HG03457 (cell line): ENCODE results near the gene VIM.
"Not testable (repeated sequence)": the region's sequence is repeated elsewhere in the genome, so short reads cannot be mapped to it uniquely, and the experiment has no call there.

Experiments
- ATAC-seq: cut with Tn5 transposase; IDR thresholded peaks from one replicate; pipeline ENCODE4 v1.9.1; 2021; ENCODE audit warnings: moderate number of reproducible peaks; ENCODE audit not compliant: unreplicated experiment

Gene VIM

GRCh38 chr10:17231788-17232187 lies 3.7 kb downstream of the VIM start:
- ATAC-seq, result no peak

DNA sequence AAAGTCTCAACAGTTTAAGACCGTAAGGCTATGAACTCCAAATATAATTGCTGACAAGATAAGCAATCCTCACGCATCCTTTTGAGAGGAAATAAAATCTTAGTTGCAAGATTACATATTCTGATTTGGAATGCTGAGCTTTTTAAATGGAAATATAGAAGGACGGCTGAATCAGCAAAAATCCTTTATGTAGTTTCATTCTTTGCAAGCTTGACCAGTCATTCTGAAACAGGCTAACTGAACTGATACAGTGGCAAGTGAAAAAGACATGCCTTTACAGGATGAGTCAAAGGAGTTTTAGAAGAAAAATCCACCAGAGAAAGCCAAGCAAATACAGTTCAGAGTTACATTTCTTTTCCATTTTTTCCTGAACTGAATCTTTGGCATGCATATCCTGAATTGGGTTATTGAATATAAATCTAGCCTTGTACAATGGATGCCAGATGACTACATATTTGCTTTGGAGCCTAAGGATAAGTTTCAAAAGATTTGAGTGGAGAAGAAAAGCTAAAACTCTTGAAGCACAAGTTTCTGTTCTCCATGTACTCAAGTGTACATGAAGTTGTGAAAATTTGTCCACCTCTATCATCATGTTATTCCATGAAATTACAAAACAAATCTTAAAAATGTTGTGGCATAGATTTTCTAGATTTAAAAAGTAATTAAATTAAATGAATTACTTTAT lies 4.4 kb downstream of the VIM start:
- ATAC-seq, result no peak

DNA sequence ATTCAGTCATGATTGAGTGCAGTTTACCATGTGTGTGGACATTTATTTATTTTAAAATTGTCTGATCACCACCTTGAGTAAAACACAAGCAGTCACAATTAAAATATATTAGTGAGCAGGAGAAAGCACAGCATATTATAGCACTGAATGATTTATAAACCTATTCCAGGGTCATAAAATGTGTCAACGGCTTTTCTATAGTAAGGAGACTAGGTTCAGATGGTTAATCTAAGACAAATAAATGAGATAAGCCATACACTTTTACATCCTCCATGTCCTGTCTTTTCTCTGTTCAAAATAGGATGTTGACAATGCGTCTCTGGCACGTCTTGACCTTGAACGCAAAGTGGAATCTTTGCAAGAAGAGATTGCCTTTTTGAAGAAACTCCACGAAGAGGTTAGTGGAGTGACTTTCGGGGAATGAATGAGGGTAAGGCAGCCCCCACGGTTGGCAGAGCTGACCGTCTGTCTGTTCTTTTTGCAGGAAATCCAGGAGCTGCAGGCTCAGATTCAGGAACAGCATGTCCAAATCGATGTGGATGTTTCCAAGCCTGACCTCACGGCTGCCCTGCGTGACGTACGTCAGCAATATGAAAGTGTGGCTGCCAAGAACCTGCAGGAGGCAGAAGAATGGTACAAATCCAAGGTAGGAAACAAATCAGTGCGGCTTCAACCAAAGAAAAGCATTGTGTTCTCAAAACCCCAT lies 5.4 kb downstream of the VIM start:
- no peak for ATAC-seq

GRCh38 chr10:17234431-17234945 lies 6.4 kb downstream of the VIM start:
- no peak for ATAC-seq

DNA sequence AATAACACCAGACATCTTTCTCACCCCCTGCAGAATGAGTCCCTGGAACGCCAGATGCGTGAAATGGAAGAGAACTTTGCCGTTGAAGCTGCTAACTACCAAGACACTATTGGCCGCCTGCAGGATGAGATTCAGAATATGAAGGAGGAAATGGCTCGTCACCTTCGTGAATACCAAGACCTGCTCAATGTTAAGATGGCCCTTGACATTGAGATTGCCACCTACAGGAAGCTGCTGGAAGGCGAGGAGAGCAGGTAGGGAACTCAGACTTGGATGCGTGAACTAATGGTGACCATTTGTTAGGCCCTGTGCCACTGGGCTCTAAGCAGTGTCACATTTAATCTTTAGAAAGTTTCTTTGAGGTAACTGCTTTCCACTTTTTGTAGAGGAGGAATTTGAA lies 7.1 kb downstream of the VIM start:
- no peak for ATAC-seq

DNA sequence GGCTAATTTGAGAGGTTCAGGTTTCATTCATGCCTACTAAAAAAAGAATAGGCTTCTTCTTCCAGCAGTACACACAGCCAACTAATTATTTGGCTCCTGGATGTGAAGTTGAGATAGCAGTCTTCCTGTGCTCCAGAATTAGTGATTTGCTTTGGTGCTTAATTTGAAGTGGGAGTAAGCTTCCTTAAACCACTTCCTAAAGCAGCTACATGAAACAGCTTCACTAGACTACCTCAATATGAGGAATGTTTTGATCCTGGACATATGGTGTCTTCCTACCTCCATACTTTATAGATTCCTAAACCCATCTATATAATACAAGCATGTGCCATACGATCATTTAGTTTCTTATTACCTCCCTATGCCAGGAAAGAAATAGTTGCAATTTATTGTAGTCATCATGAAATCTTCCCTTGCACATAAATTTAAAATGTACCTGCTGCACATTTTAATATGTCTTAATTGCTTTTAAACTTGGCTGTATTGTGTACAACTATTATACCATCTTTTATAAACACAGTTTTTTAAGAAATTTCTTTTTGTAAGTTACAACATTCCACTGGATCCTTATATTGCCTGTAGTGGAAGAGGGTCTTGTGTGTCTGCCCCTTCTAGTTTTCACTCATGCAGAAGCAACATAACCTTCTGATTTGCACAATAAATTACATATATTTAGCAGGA lies 8.6 kb downstream of the VIM start:
- ATAC-seq, result no peak

DNA sequence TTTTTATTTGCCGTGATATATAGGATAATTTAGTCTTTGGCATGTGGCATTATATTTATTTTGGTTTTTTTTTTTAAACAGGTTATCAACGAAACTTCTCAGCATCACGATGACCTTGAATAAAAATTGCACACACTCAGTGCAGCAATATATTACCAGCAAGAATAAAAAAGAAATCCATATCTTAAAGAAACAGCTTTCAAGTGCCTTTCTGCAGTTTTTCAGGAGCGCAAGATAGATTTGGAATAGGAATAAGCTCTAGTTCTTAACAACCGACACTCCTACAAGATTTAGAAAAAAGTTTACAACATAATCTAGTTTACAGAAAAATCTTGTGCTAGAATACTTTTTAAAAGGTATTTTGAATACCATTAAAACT lies 9.1 kb downstream of the VIM start:
- no peak for ATAC-seq

- no peak for ATAC-seq
Measured at GRCh38 chr10:17237915-17238444, 9.9 kb downstream of the VIM start.

DNA sequence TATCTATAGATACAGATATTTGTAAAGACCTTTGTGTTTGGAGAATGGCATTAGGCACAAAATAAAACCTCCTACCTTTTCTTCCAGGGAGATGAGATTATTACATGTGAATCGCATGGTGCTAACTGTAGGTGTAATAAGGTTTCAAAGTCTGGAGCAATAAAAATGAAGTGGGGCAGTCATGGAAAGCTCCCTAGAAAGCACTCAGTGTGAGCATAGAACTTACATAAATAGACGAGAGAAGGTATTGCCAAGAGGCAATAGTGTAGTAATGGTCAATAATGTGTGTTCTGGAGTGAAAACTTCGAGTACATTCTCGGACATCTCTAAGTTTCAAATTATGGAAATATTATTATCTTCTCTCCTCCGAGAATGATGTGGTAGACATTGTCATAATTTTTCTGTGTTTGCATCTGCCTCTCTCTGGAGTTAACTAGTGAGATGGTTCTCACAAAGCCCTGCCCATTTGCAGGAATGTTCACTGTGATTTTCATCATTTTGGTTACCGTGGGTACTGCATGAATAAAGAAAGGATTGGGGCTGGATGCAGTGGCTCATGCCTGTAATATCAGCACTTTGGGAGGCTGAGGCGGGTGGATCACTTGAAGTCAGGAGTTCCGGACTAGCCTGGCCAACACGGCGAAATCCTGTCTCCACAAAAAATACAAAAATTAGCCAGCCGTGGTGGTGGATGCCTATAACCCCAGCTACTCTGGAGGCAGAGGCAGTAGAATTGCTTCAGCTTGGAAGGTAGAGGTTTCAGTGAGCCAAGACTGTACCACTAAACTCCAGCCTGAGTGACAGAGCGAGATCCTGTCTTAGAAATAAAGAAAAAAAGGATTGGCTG lies 10.6 kb downstream of the VIM start:
- no peak for ATAC-seq

GRCh38 chr10:17239345-17240085 lies 11.5 kb downstream of the VIM start:
- ATAC-seq, result no peak

- no peak for ATAC-seq
Measured at GRCh38 chr10:17240096-17240495, 12.1 kb downstream of the VIM start.

DNA sequence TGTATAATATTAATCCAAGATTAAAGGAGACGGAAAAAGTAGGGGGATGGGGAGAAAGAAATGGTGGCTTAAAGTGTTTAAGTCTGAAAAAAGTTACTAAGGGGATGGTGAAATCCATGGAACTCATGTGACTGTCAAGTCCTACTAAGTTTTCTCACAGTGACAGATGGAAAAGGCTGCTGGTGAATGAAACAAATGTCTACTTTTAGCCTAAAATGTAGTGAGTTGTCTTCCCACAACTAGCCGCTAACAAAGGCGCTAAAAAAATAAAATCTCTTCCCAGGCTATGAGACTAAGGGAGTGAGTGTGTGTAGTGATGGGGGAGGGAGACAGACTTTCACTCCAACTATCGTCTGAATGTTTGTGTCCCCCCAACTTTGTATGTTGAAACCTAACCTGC lies 12.6 kb downstream of the VIM start:
- ATAC-seq, result no peak

- ATAC-seq, result no peak
Measured at GRCh38 chr10:17241611-17242333, 13.7 kb downstream of the VIM start.

- no peak for ATAC-seq
Measured at GRCh38 chr10:17244700-17245365, 16.8 kb downstream of the VIM start.

- ATAC-seq, result no peak
Measured at GRCh38 chr10:17247210-17247609, 19.2 kb downstream of the VIM start.

DNA sequence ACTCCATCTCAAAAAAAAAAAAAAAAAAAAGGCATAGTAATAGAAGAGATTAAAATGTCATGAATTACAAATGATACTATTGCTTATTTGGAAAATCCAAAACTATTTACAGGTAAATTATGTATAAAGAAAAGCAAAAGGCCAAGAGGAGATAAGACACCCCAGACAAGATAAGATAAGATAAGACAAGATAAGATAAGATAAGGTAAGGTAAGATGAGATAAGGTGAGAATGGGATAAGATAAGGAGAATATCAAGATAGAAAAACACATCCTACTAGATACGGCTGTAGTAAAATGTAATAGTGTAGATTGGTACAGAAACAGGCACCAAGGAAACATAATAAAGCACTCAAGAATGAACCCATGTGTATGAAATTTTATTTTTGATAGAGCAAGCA lies 20.9 kb downstream of the VIM start:
- no peak for ATAC-seq

DNA sequence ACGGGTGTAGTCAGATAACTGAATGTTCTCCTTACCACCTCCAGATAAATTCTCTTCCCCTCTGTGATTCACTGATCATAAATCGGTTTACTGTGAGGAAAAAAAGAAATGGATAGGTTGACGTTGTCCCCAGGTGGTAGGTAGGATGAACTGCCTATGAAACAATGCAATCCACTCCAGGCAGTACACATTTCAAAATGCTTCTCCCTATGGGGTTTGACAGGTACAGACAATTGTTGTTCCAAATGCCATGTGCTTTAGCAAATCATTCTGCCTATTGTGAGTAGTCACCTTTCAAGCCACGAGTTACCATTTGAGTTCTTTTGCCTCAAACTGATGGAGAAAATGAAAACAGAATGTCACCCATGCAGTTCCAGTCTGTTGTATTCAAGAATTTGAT lies 21.8 kb downstream of the VIM start:
- ATAC-seq, result no peak

DNA sequence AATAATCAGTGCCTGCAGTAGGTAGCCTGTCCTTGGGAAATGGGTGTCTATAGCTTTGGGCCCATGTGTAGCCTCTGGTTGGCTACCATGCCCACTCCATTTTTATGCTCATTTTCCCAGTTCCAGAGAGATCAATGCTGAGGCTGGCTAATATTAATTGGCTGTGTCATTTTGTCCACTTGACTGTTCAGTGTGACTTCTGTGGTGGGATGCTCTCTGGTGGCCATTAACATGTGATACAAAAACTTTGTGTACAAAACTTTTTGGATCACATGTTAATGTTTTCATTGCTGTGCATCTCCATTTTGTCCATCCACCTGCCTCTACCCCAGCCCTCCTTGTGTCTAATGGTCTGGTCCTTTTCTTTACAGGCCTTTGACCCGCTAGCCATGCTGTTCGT lies 22.7 kb downstream of the VIM start:
- no peak for ATAC-seq

- ATAC-seq, result not testable (repeated sequence)
Measured at GRCh38 chr10:17254543-17255050, 26.6 kb downstream of the VIM start.
